PC-9 (cell line): ENCODE data around the gene PALLD. TPM values are rescaled to one million over a fixed set of nuclear protein-coding genes. Genes with fewer than 3 reads are reported as not detected.

Experiments
- BruUV-seq: library from RNA; stranded (reverse); fragments of 400-500 nt; replicated peaks from 2 replicates; lab custom pipeline; 2021; lab: Mats Ljungman, UMichigan
- CTCF ChIA-PET: fragments of 300-600 bp; sonication (Branson Sonifier 250); formaldehyde crosslinking; loops from one replicate; lab custom pipeline; 2022; ENCODE audit warnings: antibody characterized with exemption; lab: Charles Lee
- POLR2A ChIA-PET: fragments of 300-600 bp; sonication (Branson Sonifier 250); formaldehyde crosslinking; loops from one replicate; lab custom pipeline; 2022; ENCODE audit warnings: antibody characterized with exemption; ENCODE audit not compliant: unreplicated experiment; lab: Charles Lee
- DNase-seq, 2 experiments: peaks; one replicate each; pipeline versions ENCODE4 v3.0.0 to v3.0.0-alpha.2; 2015 to 2022; ENCODE audit warnings: mixed read lengths in 1 of 2
- H2AFZ ChIP-seq: fragments of 200-600 bp; sonication (generic); 2 replicates; pipeline ENCODE4 v1.8.1; 2017; ENCODE audit warnings: antibody characterized with exemption
- H3F3A ChIP-seq: fragments of 200-600 bp; sonication (generic); 2 replicates; pipeline ENCODE4 v1.8.1; 2017; ENCODE audit warnings: antibody characterized with exemption, mild to moderate bottlenecking, low read depth; ENCODE audit not compliant: insufficient read depth
- H3K27ac ChIP-seq: fragments of 200-600 bp; sonication (generic); 2 replicates; pipeline ENCODE4 v1.6.1; 2016; ENCODE audit warnings: mixed run types
- H3K27me3 ChIP-seq: fragments of 200-600 bp; sonication (generic); 2 replicates; pipeline ENCODE4 v1.6.1; 2016; ENCODE audit warnings: low read depth, mixed run types; ENCODE audit not compliant: insufficient read depth
- H3K36me3 ChIP-seq: fragments of 200-600 bp; sonication (generic); 2 replicates; pipeline ENCODE4 v1.6.1; 2016; ENCODE audit warnings: low read depth, mixed run types
- H3K4me1 ChIP-seq: fragments of 200-600 bp; sonication (generic); replicated peaks from 2 replicates; pipeline ENCODE4 v1.6.1; 2016; ENCODE audit warnings: mixed run types; ENCODE audit not compliant: insufficient read depth
- H3K4me2 ChIP-seq: fragments of 200-600 bp; sonication (generic); 2 replicates; pipeline ENCODE4 v1.6.1; 2017; ENCODE audit warnings: mixed run types
- H3K4me3 ChIP-seq: fragments of 200-600 bp; sonication (generic); 2 replicates; pipeline ENCODE4 v1.6.1; 2016; ENCODE audit warnings: mixed run types
- H3K79me2 ChIP-seq: fragments of 200-600 bp; sonication (generic); 2 replicates; pipeline ENCODE4 v1.6.1; 2017; ENCODE audit warnings: low read depth, mixed run types
- H3K9me2 ChIP-seq: fragments of 200-600 bp; sonication (generic); 2 replicates; pipeline ENCODE4 v1.8.1; 2017; ENCODE audit warnings: mild to moderate bottlenecking; ENCODE audit not compliant: insufficient read depth
- H3K9me3 ChIP-seq: fragments of 200-600 bp; sonication (generic); 2 replicates; pipeline ENCODE4 v1.8.1; 2016; ENCODE audit warnings: low read depth; ENCODE audit not compliant: insufficient read depth
- H4K20me1 ChIP-seq: fragments of 200-600 bp; sonication (generic); 2 replicates; pipeline ENCODE4 v1.8.1; 2017; ENCODE audit not compliant: insufficient read depth
- CTCF ChIP-seq: fragments of 200-600 bp; sonication (generic); conservative IDR thresholded peaks from 2 replicates; pipeline ENCODE4 v1.6.1; 2017; ENCODE audit warnings: mixed run types, antibody characterized with exemption, mild to moderate bottlenecking, moderate library complexity
- EZH2 ChIP-seq: fragments of 200-600 bp; sonication (generic); IDR thresholded peaks from 2 replicates; pipeline ENCODE4 v1.8.0; 2017; ENCODE audit warnings: antibody characterized with exemption, low read depth
- intact Hi-C: fragments of 100-400 bp; cut with micrococcal nuclease; formaldehyde crosslinking; loops from one replicate; pipeline ENCODE4 v1.10.0; 2022; ENCODE audit not compliant: unreplicated experiment
- total RNA-seq: library from RNA; stranded (reverse); gene quantifications from 2 replicates; pipeline ENCODE4 v1.2.3, GENCODE V29; 2021

PALLD gene
- total RNA-seq, 1 experiment from 2014 or later, result 156 TPM

GRCh38 chr4:168843635-168844034 lies 346.8 kb downstream of the PALLD start:
- POLR2A ChIA-PET, result no interaction called here
- no TSS peak for BruUV-seq
- Histone ChIP-seq H3K36me3 (no peaks in the 10 kb centered on the region), H2AFZ (no peak overlapping the region), H4K20me1 (no peaks in the 10 kb centered on the region), H3K27me3 (no peaks in the 10 kb centered on the region), H3K9me2 (no peaks in the 10 kb centered on the region), H3K9me3 (no peaks in the 10 kb centered on the region), H3F3A (no peaks in the 10 kb centered on the region), H3K79me2 (no peaks in the 10 kb centered on the region), H3K4me2 (no peak overlapping the region), H3K4me1 (no peaks in the 10 kb centered on the region), H3K4me3 (no peak overlapping the region), H3K27ac (no peak overlapping the region)
- intact Hi-C loops, result no loop called here
- CTCF ChIA-PET, result no interaction called here
- no peak for DNase-seq
- TF ChIP-seq EZH2 (no peak), CTCF (no peak)

GRCh38 chr4:168844353-168845049 lies 347.6 kb downstream of the PALLD start:
- Histone ChIP-seq H3F3A (no peaks in the 10 kb centered on the region), H3K9me2 (no peaks in the 10 kb centered on the region), H2AFZ (no peak overlapping the region), H3K36me3 (no peaks in the 10 kb centered on the region), H3K4me1 (no peaks in the 10 kb centered on the region), H4K20me1 (no peaks in the 10 kb centered on the region), H3K4me2 (no peak overlapping the region), H3K79me2 (no peaks in the 10 kb centered on the region), H3K27ac (no peak overlapping the region), H3K4me3 (no peak overlapping the region), H3K9me3 (no peaks in the 10 kb centered on the region), H3K27me3 (no peaks in the 10 kb centered on the region)
- DNase-seq, result no peak
- TF ChIP-seq EZH2, result no peak
- TF ChIP-seq CTCF, result no peak
- ChIA-PET POLR2A (no interaction called here), CTCF (no interaction called here)
- BruUV-seq, result no TSS peak
- intact Hi-C loops, result no loop called here

- Histone ChIP-seq H3K9me3 (no peaks in the 10 kb centered on the region), H4K20me1 (no peaks in the 10 kb centered on the region), H2AFZ (no peak overlapping the region), H3K9me2 (no peaks in the 10 kb centered on the region), H3K27ac (no peak overlapping the region), H3K4me1 (no peaks in the 10 kb centered on the region), H3F3A (no peaks in the 10 kb centered on the region), H3K79me2 (no peaks in the 10 kb centered on the region), H3K4me3 (no peak overlapping the region), H3K36me3 (no peaks in the 10 kb centered on the region), H3K4me2 (no peak overlapping the region), H3K27me3 (no peaks in the 10 kb centered on the region)
- CTCF ChIA-PET, result no interaction called here
- intact Hi-C loops, result no loop called here
- POLR2A ChIA-PET, result no interaction called here
- BruUV-seq, result no TSS peak
- TF ChIP-seq EZH2 (no peak), CTCF (no peak)
- DNase-seq, result no peak
Observed at GRCh38 chr4:168845897-168846296, 349.0 kb downstream of the PALLD start.
